ENCODE measurements around the gene ST8SIA1.

DNA sequence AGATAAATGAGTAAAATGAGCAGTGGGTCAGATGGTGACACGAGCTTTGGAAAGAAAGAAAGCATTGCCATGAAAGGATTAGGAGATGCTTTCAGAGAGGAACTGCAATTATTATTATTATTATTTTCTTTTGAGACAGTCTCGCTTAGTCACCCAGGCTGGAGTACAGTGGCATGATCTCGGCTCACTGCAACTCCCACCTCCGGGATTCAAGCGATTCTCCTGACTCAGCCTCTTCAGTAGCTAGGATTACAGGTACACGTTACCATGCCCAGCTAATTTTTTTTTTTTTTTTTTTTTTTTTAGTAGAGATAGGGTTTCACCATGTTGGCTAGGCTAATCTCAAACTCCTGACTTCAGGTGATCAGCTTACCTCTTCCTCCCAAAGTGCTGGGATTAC, 77.4 kb downstream of the ST8SIA1 start:
- TF ChIP-seq SUZ12 (IDR thresholded peaks at IDR 0.05; ENCODE audit: extremely low read depth, insufficient read depth, insufficient read length) (no peak), YY1 (IDR thresholded peaks at IDR 0.05; ENCODE audit: insufficient read depth, insufficient read length) (no peak), ZNF274 (IDR thresholded peaks at IDR 0.05; ENCODE audit: low read depth, low read length) (no peak)
